ENCODE measurements around the gene RPS3. TPM values are rescaled to one million over a fixed set of nuclear protein-coding genes. Genes with fewer than 3 reads are reported as not detected.

RPS3 gene
- total and polyA plus RNA-seq, 2 of the 13 experiments (the other 11 are each of a cell fraction or from before 2014, with no cell fraction given), result 2,143 to 3,616 TPM

- TF ChIP-seq CENPBD1 (CRISPR knock-in tag; IDR thresholded peaks at IDR 0.05; ENCODE audit: borderline replicate concordance, low read depth) (no peak), SP4 (CRISPR knock-in tag; IDR thresholded peaks at IDR 0.05) (peak; percentile 55; the same call in 1 of the 2 replicates), ATF7 (IDR thresholded peaks at IDR 0.05) (no peak), ATF7 (CRISPR knock-in tag; IDR thresholded peaks at IDR 0.05) (peak; percentile 59; the same call in 1 of the 2 replicates), DRAP1 (CRISPR knock-in tag; IDR thresholded peaks at IDR 0.05) (peak; percentile 98), MED13 (CRISPR knock-in tag; IDR thresholded peaks at IDR 0.05) (peak; percentile 70), HNRNPUL1 (IDR thresholded peaks at IDR 0.05; ENCODE audit: low read depth, low read length) (no peak), ZBTB38 (CRISPR knock-in tag; IDR thresholded peaks at IDR 0.05) (no peak), FUBP1 (CRISPR knock-in tag; IDR thresholded peaks at IDR 0.05; ENCODE audit: borderline replicate concordance) (peak; percentile 89; the same call in 1 of the 2 replicates), MEIS2 (CRISPR knock-in tag; IDR thresholded peaks at IDR 0.05) (peak; percentile 85), FOSL2 (CRISPR knock-in tag; IDR thresholded peaks at IDR 0.05) (peak; percentile 58; the same call in 1 of the 2 replicates), ZNF543 (CRISPR knock-in tag; IDR thresholded peaks at IDR 0.05) (peak; percentile 70; the same call in 1 of the 2 replicates), SCMH1 (CRISPR knock-in tag; IDR thresholded peaks at IDR 0.05; ENCODE audit: borderline replicate concordance) (no peak), ZNF343 (CRISPR knock-in tag; IDR thresholded peaks at IDR 0.05) (peak; percentile 66; the same call in 1 of the 2 replicates), ZNF512B (CRISPR knock-in tag; IDR thresholded peaks at IDR 0.05; ENCODE audit: borderline replicate concordance) (no peak), ZFY (CRISPR knock-in tag; IDR thresholded peaks at IDR 0.05) (peak; percentile 99), MED1 (CRISPR knock-in tag; IDR thresholded peaks at IDR 0.05) (peak; percentile 71), FOXJ3 (CRISPR knock-in tag; IDR thresholded peaks at IDR 0.05; ENCODE audit: borderline replicate concordance) (peak; percentile 48; the same call in 1 of the 2 replicates), ZNF264 (CRISPR knock-in tag; IDR thresholded peaks at IDR 0.05) (peak; percentile 51), ZBTB14 (CRISPR knock-in tag; IDR thresholded peaks at IDR 0.05) (peak; percentile 54), ESRRA (CRISPR knock-in tag; IDR thresholded peaks at IDR 0.05; ENCODE audit: low read depth) (peak; percentile 79)
Observed at GRCh38 chr11:75399344-75400145, at the start of gene RPS3 (continued).

Data from HepG2 (cell line).